ENCODE measurements around the gene OLFM1. TPM values are rescaled to one million over a fixed set of nuclear protein-coding genes. Genes with fewer than 3 reads are reported as not detected.
"Not testable (repeated sequence)": the region's sequence is repeated elsewhere in the genome, so short reads cannot be mapped to it uniquely, and the experiment has no call there.

The OLFM1 gene
- total RNA-seq, 1 donor from 2014 or later = 11.9 TPM

DNA sequence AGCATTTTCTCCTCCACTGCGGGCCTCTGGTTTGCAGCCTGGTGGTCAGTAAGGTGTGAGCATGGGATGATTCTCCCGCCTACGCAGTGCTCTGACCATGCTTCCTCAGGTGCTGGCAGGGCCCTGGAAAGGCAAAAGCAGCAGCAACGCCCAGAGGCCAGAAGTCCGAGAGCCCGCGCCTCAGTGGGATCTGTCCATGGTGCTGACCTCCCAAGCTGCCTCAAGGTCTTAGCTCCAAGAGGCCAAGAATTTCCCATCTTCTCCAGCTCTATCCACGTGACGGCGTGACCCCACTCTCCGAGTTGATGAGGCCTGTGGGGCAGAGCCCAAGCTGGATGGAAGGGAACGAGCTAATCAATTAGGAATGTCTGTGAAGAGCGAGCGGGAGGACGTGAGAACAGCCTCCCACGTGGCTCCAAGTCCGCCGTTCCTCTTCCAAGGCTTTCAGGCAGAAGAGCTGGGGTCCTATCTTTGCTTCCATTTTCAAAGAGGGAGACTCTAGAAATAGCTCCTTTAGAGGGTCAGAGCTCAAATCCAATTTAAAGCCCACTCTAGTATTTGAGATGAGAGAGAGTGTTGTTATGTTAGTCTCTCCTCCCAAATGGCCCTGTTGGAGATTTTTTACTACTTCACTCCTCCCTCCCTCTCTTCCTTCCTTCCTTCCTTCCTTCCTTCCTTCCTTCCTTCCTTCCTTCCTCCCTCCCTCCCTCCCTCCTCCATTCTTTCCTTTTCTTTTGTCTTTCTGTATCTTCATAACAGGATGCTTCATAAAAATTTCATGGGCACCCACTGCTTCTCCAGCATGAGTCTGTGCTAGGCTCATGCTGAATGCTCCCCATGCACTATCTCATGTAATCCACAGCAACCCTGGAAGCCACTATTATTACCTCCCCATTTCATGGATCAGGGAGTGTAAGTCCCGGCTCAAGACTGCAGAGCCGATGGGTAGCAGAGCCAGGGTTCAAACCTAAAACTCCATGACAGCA, 69.3 kb downstream of the OLFM1 start:
- DNase-seq (peak; percentile 66), ATAC-seq (ENCODE audit: poor library complexity) (no peak)
- intact Hi-C loops (cut with DNase I) = no loop called here

DNA sequence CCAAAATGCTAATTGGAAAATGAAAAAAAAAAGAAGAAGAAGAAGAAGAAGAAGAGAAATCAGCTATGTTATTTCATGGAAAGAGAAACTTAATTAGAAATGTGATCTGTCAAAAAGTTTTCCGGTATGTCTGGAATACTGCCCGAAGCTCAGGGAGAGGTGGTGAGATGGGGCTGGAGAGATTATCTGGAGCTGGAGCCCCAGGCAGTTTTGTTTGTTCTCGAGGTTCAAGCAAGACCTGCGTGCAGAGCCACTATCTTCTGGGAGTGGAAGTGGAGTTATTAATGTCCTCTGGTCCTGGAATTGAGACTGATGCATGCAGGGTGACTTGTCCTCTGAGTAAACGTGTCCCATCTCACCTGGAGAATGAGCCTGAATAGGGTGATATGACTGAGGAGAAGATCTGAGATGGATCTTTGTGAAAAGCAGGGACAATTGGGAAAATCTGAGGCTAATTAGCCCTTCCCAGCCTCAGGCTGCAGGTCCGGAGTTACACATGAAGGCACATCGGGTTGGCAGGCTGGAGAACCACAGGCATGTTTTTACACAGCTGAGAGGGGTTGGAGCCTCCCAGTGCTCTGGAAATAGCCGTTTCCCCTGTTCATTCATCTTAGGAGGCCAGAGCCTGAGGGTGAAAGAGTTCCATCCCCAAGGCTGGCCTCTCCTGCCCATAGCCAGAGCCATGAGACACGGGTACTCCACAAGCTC, 70.5 kb downstream of the OLFM1 start:
- ATAC-seq (ENCODE audit: poor library complexity) = no peak
- intact Hi-C loops (cut with DNase I) = no loop called here
- no peak for DNase-seq

GRCh38 chr9:135158564-135158937, 71.1 kb downstream of the OLFM1 start:
- intact Hi-C loops (cut with DNase I) = no loop called here
- peak; percentile 13 for DNase-seq
- ATAC-seq (ENCODE audit: poor library complexity) = no peak

GRCh38 chr9:135159801-135160200, 72.3 kb downstream of the OLFM1 start:
- DNase-seq = peak; percentile 8
- intact Hi-C loops (cut with DNase I) = no loop called here

DNA sequence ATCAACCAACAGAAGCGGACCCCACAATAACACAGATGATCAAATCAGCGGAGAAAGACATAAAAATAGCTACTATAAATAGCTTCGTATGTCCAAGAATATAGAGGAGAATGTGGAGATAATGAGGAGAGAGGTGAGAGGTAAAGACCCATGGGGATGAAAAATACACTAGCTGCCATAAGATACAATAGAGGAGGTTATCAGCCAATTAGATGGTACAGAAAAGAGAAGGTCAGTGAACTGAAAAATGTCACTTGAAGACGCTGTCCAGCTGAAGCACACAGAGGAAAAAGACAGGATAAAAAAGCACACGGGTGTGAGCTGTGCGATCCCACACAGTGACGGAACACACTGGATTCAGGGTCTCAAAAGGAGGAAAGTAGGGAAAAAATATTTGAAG, 73.4 kb downstream of the OLFM1 start:
- intact Hi-C loops (cut with DNase I) = no loop called here
- no peak for DNase-seq
- ATAC-seq (ENCODE audit: poor library complexity) = no peak

More at GRCh38 chr9:135159801-135160200, 72.3 kb downstream of the OLFM1 start:
- no peak for ATAC-seq (ENCODE audit: poor library complexity)

- ATAC-seq (ENCODE audit: poor library complexity); intact Hi-C loops (cut with DNase I); DNase-seq: not testable (repeated sequence)
Measured at GRCh38 chr9:135162599-135162998, 75.1 kb downstream of the OLFM1 start.

GRCh38 chr9:135163023-135163780, 75.7 kb downstream of the OLFM1 start:
- intact Hi-C loops (cut with DNase I) = no loop called here
- DNase-seq (no peak), ATAC-seq (ENCODE audit: poor library complexity) (no peak)

DNA sequence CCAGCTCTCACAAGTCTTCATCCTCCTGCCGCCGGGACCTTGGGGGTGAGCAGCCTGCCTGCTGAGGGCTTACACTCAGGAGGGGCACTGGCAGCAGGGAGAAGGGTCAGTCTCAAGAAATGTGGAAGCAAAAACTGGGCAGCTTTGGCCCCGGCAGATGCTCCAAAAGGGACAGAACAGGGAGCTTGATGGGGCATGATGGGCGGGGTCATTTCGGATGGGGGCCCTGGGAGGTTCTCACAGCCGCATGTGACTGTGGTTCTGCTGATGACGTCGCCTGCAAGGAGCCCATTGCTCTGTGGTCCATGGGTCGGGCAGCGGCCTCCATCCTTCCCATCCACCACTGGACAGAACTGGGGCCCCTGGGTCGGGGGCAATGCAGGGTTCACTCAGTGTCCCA, 76.6 kb downstream of the OLFM1 start:
- ATAC-seq (ENCODE audit: poor library complexity) (no peak), DNase-seq (peak; percentile 11)
- intact Hi-C loops (cut with DNase I) = no loop called here

- no peak for DNase-seq
- ATAC-seq (ENCODE audit: poor library complexity) = no peak
- intact Hi-C loops (cut with DNase I) = no loop called here
Measured at GRCh38 chr9:135165003-135165711, 77.7 kb downstream of the OLFM1 start.

DNA sequence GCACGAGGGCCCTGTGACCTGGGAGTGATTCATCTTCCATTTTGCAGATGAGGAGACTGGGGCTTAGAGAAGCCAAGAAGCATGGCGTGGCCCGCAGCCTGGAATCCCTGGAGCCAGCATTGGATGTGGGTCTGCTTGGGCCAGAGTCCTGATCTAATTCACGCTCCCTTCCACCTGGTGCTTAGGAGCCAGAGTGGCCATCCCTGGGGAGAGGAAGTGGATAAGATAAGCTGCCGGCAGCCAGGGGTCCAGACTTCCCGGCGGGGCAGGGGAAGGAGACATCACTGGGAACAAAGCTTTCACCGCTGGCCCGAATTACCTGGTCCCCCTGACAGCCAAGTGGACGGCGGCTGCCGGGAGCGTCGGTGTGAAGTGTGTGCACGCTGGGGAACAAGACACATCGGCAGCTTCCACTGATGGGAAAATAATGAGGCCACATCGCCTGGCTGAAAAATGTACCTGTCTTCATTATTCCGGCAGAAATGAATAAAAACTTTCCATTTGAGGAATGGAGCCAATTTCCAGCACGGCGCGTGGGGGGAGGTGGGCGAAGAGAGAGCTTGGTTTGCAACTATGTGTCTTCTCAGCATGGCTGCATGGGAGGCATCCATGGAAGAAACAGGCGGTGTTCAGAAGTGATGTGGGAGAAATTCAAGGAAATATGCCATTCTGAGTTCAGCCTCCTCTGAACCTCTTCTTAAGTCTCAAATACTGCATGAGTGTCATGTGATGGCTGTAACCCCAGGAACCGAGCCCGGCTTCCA, 78.5 kb downstream of the OLFM1 start:
- intact Hi-C loops (cut with DNase I) = no loop called here
- peak; percentile 9 for DNase-seq
- ATAC-seq (ENCODE audit: poor library complexity) = no peak

DNA sequence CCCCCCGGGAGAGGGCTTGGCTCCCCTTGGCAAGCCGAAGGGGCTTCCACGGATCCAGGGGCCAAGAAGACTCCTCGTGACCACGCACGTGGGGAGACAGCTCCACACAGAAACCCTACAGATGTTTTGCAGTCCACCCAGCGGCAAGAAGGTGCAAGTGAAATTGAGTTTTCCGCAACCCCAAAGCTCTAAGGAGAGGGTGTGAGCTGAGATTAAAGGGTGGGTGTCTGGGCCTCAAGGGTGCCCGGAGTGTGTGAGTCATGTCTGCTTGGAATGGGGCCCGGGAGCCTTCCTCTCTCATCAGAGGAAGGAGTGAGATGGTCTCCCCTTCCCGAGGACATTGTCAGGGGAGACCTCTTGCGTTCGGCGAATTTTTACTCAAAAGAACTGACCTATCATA, 79.1 kb downstream of the OLFM1 start:
- intact Hi-C loops (cut with DNase I) = no loop called here
- no peak for DNase-seq
- ATAC-seq (ENCODE audit: poor library complexity) = no peak

GRCh38 chr9:135167356-135167755, 79.9 kb downstream of the OLFM1 start:
- DNase-seq (no peak), ATAC-seq (ENCODE audit: poor library complexity) (no peak)
- intact Hi-C loops (cut with DNase I) = no loop called here

GRCh38 chr9:135167849-135168655, 80.6 kb downstream of the OLFM1 start:
- intact Hi-C loops (cut with DNase I) = no loop called here
- DNase-seq (no peak), ATAC-seq (ENCODE audit: poor library complexity) (no peak)

DNA sequence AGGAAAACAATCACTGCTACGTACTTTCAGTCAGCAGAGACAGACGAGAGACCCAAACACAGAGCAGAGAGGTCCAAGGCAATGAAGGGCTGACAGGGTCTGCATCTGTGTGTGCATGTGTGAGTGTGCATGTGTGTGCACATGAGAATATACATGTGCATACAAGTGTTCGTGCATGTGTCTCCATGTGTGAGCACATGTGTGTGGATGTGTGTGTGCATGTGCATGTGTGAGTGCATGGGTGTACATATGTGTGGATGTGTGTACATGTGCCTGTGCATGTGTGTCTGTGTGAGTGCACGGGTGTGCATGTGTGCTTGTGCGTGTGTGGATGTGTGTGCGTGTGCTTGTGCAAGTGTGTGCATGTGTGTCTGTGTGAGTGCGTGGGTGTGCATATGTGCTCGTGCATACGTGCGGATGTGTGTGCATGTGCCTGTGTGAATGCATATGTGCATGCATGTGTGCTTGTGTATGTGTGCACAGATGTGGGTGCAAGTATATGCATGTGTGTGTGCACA, 82.3 kb downstream of the OLFM1 start:
- intact Hi-C loops (cut with DNase I) = no loop called here
- ATAC-seq (ENCODE audit: poor library complexity) = no peak
- no peak for DNase-seq

DNA sequence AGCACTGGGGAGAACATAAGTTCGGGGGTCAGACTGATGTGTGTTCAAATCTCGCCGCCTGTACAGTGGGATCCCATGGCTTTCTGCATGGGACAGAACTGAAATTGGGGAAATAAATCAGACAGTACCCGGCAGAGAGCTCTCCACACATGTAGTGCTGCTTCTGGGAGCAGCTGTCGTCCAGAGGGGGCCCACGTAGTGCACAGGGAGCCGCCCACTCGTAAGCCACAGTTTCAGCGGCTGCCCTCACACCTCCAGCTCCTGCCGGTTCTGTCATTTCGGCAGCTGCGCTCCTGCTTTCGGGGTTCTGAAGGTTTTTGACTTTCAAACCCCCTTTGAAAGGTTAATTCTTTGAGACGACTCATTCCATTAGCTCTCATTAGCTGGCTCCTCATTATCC, 83.1 kb downstream of the OLFM1 start:
- DNase-seq (no peak), ATAC-seq (ENCODE audit: poor library complexity) (no peak)
- intact Hi-C loops (cut with DNase I) = no loop called here

Measured in Right ventricle myocardium superior (tissue), 1 donor.